Lung (tissue), 5 donors: Measurements from ENCODE around the gene RRP15. TPM values are rescaled to one million over a fixed set of nuclear protein-coding genes. Genes with fewer than 3 reads are reported as not detected.

Experiments
- polyA plus RNA-seq, 2 donors: library from polyadenylated mRNA; stranded (reverse); fragments of 200-250 nt; gene quantifications; one replicate each; pipeline ENCODE4 v1.2.1, GENCODE V29; 2013
- small RNA-seq: library from RNA; depleted of rRNA; stranded (forward); fragments of <200 nt; gene quantifications from one replicate; pipeline ENCODE3, GENCODE V24; 2014; ENCODE audit warnings: low replicate concordance
- total RNA-seq, 2 donors: library from RNA; depleted of rRNA in 1 of 2; stranded (reverse); fragments of >200 nt in 1 of 2; gene quantifications; one replicate each; pipeline ENCODE4 v1.2.1, GENCODE V29; 2014 to 2021
- donor health status: Bipolar disorder and iron deficiency.
- donor health status: healthy.
- donor health status: DM: yes; HTN: yes; CAD: no.

The RRP15 gene
- total and polyA plus RNA-seq, 4 donors = 3.5 to 17.1 (median 8.2) TPM

Small RNA genes within 50 kb of the gene (small RNA-seq; reads per million reads assigned to genes)
- not detected for gene AC096638.1

Other genes with a start within 250 kb of the RRP15 start
- gene TGFB2, start 60.0 kb downstream of the RRP15 start, total RNA-seq = 10 to 100 TPM in 1 of 2 donors, 1 to 10 TPM in 1; 4.4 to 53.7 TPM
- 1 to 10 TPM; 1.9 to 3.3 TPM for gene TGFB2, start 60.0 kb downstream of the RRP15 start, polyA plus RNA-seq